Measurements from ENCODE around the gene PCK2.

Gene PCK2

DNA sequence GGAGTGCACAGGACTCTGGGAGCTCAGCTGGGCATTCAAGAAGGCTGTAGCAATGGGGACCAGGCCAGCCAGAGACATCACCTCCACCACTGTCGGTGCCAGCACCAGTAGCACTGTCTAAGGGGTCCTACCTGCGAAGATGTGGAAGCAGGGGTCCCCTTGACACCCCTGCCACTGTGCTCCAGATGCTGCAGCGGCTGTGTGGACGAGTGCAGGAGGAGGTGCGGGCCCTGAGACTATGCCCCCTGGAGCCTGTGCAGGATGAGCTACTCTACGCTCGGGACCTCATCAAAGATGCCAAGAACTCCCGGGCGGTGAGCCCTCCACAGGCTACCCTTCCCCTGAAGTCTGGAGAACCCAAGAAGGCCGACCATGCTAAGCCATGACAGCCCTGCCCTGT is 33.7 kb upstream of the PCK2 start:
- no peak overlapping the region for H3K4me3 ChIP-seq

GRCh38 chr14:24060984-24061913 is 32.9 kb upstream of the PCK2 start:
- no peak overlapping the region for H3K27ac ChIP-seq
- no peak overlapping the region for H3K4me3 ChIP-seq

More for the DNA sequence above, 33.7 kb upstream of the PCK2 start:
- H3K27ac ChIP-seq = no peak overlapping the region

DNA sequence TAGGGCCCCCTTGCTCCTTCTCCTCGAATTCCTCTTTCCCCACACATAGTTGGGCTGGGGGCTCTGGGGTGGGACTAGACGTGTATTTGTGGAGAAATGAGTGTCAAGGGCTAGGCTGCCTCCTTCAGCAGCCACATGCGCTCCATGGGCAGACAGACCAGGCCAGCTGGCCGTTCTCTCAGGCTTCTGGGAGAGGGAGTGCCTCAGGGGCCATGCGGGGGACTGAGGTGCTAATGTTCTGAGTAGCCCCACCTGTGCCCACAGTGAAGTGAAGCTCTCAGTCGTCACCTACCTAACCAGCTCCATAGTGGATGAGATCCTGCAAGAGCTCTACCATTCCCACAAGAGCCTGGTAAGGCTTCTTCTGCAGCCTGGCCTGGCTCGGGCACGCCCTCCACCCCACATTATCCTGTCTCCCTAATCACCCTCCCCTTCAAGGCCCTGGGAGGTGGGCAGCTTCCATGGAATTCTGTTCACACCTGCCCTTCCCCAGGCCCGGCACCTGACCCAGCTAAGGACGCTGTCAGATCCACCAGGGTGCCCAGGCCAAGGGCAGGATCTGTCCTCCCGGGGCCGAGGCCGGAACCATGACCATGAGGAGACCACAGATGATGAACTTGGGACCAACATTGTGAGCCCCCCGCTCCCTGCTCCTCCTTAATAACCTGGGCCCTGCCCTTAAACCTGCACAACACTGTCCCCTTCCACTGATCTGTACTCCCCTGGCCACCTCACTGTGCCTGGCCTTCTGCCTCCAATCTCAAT is 31.7 kb upstream of the PCK2 start:
- no peak overlapping the region for H3K27ac ChIP-seq
- no peak overlapping the region for H3K4me3 ChIP-seq

DNA sequence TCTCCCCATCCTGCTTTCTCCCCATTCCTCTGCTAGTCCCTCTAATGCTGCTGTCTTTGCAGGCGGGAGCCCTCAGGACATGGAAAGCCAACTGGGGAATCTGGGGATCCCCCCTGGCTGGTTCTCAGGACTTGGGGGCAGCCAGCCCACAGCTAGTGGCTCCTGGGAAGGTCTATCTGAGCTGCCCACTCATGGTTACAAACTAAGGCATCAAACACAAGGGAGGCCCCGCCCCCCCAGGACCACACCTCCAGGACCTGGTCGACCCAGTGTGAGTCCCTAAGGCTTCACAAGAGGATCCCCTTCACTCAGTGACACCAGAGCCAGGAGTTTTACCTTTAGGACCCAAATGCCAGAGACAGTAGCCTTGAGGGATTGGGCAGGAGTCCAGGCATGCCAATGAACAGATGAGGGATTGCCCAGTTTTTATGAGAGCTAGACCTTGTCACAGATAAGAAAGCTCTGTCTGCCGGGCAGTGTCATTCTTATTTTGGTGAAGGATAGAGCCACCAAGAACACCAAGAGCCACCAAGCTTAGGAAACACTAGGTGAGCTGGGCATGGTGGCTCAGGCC is 30.8 kb upstream of the PCK2 start:
- Histone ChIP-seq H3K4me3 (no peak overlapping the region), H3K27ac (no peak overlapping the region)

DNA sequence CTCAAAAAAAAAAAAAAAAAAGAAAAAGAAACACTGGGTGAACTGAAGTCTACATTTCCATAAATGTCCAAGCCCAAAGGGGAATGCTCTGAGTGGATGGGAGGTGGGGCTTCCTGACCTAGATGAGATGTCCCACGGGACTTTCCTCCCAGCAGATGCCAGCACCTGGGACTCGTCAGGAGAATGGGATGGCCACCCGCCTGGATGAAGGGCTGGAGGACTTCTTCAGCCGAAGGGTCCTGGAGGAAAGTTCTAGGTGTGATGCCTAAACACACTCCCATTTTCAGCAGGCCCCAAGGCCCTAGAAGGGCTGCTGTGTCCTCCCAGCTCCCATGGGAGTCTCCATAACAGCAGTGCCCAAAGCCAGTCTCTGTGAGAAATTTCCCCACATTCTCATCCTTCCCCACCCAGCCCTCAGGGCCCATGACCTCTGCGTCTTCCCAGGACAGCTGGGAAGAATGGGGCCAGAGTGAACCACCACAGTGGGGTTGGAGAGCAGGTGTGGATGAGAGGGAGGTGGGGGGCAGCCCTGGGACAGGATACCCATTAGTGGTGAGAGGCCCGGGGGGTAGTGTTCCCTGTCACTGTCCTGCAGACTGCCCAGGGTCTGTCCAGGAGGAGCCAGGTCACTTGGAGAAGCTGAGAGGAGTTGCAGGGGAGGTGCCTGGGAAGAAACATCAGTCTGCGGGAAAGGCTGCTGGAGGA is 29.9 kb upstream of the PCK2 start:
- H3K27ac ChIP-seq = no peak overlapping the region

GRCh38 chr14:24064856-24065255 is 29.3 kb upstream of the PCK2 start:
- no peak overlapping the region for H3K27ac ChIP-seq
- H3K4me3 ChIP-seq = no peak overlapping the region

More for the DNA sequence above, 29.9 kb upstream of the PCK2 start:
- no peak overlapping the region for H3K4me3 ChIP-seq

DNA sequence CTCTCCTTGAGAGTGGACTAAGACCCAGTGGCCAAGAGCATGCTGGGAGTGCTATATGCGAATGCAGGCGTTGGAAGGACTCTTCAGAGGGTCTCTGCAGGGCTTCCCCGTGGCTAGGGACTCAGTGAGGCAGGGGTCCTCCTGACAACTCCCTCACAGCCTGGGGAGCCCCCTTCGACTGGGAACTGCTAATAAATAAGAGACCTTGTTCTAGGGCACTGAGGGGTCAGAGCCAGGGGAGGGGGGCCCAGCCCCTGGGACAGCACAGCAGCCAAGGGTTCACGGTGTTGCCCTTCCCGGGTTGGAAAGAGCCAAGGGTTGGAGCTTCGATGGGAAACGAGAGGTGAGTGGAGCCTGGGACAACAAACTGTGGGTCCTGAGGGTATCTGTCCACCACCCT is 28.7 kb upstream of the PCK2 start:
- Histone ChIP-seq H3K27ac (no peak overlapping the region), H3K4me3 (no peak overlapping the region)

DNA sequence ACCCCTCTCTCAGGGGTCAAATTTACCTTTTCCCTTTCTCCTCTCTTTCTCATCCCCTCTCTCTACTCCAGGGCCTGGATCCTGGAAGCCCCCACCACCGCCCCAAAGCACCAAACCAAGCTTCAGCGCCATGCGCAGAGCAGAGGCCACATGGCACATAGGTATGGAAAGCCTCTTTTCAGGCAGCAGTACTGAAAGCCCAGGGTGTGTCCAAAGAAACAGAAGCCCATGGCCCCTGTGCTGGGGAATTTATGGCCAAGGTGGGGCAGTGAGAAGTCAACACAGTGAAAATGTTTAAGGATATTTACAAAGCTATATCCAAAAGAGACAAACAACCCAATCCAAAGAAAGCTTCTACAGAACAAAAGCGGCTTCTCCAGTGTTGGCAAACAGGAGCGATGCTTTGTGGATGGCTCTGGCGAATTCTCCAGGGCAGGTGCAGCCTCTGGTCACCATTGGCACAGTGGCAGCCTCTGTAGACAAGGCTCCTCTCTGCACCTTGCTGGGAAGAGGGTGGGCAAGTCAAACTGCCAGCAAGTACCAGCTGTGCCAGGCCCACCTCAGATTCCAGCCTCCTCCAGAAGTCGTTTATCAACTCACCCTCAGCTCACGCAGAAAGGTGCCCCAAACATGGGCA is 27.5 kb upstream of the PCK2 start:
- Histone ChIP-seq H3K4me3 (no peak overlapping the region), H3K27ac (no peak overlapping the region)

- H3K4me3 ChIP-seq = no peak overlapping the region
- H3K27ac ChIP-seq = no peak overlapping the region
Observed at GRCh38 chr14:24067133-24068082, 26.7 kb upstream of the PCK2 start.

- Histone ChIP-seq H3K4me3 (no peak overlapping the region), H3K27ac (no peak overlapping the region)
Observed at GRCh38 chr14:24068711-24069410, 25.2 kb upstream of the PCK2 start.

GRCh38 chr14:24069411-24069735 is 24.7 kb upstream of the PCK2 start:
- Histone ChIP-seq H3K4me3 (no peak overlapping the region), H3K27ac (no peak overlapping the region)

DNA sequence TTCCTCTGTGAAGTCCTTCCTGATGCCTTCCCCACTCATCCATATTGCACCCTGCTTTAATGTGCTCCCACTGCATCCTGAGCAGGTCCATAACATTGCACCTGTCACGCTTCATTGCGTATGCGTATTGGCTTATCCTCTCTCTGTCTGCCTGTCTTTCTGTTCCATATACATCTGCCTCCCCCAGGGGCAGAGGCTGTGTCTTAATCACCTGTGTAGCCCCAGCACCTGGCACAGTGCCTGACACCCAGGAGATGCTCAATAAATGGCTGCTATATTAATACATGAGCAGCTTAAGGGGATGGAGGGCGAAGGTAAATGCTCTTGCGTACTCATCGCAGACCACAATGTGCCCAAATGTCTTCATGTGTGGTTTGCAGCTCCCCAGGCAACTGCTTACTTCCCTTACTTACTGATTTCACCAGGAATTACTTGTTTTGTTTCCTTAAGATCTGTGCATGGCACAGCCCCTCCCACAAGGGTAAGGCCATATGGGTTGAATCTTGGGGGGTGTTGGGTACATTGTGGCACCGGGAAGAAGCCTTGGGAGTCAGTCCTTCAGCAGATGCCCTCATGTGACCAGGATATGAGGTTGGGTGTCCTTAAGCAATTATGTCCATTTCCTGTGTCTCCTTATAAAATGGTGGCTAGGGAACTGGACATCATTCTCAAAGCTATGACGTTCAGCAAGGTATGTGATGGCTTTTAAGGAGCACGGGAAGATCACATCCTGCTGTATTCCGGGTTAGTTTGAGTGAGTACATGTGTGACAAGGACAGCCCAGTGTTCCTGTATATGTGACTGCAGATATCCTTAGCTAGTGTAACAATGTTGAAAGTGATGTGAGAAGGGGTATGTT is 23.6 kb upstream of the PCK2 start:
- Histone ChIP-seq H3K27ac (no peak overlapping the region), H3K4me3 (no peak overlapping the region)

- no peak within 1 kb of the TSS for H3K4me3 ChIP-seq
- no peak within 1 kb of the TSS for H3K27ac ChIP-seq
Observed at GRCh38 chr14:24071144-24071697, 22.9 kb upstream of the PCK2 start, which contains the start of gene CPNE6. TSS of gene CPNE6 (plus strand) at chr14:24071562. CDS start at chr14:24072937, 1,375 bp downstream.

GRCh38 chr14:24071836-24072430 is 22.2 kb upstream of the PCK2 start:
- Histone ChIP-seq H3K4me3 (no peak overlapping the region), H3K27ac (no peak overlapping the region)

- Histone ChIP-seq H3K4me3 (no peak overlapping the region), H3K27ac (no peak overlapping the region)
Observed at GRCh38 chr14:24072436-24072835, 21.7 kb upstream of the PCK2 start.
